BJ (cell line): ENCODE results near the gene BRAT1. TPM values are rescaled to one million over a fixed set of nuclear protein-coding genes. Genes with fewer than 3 reads are reported as not detected.

ENCODE experiments used
- CTCF ChIA-PET: fragments of 350-600 bp; formaldehyde crosslinking; extraction: SDS; loops from one replicate; lab custom pipeline; 2021; ENCODE audit warnings: antibody characterized with exemption, inconsistent platforms; lab: Yijun Ruan, JAX
- POLR2A ChIA-PET: fragments of 300-600 bp; sonication (Branson Sonifier 250); formaldehyde crosslinking; extraction: SDS; loops from one replicate; lab custom pipeline; 2021; ENCODE audit warnings: antibody characterized with exemption; lab: Charles Lee
- DNase-seq: peaks from one replicate; pipeline ENCODE4 v3.0.0-alpha.2; 2011; ENCODE audit warnings: low read depth
- H3K27me3 ChIP-seq: 2 replicates; pipeline ENCODE4 v1.6.0; 2011; ENCODE audit warnings: low read length; ENCODE audit not compliant: control insufficient read depth, insufficient read depth
- H3K36me3 ChIP-seq: 2 replicates; pipeline ENCODE4 v1.5.1; 2011; ENCODE audit warnings: low read length; ENCODE audit not compliant: control insufficient read depth, insufficient read depth
- H3K4me3 ChIP-seq: 2 replicates; pipeline ENCODE4 v1.5.1; 2011; ENCODE audit warnings: low read depth, mild to moderate bottlenecking, control low read depth, low read length
- polyA plus RNA-seq: library from polyadenylated mRNA; depleted of rRNA; stranded (reverse); fragments of >200 nt; gene quantifications from 2 replicates; pipeline ENCODE4 v1.2.3, GENCODE V29; 2011
- TF ChIP-seq, protein P1 (sequence below): IDR thresholded peaks from 2 replicates; pipeline ENCODE4 v1.5.1; 2011; ENCODE audit warnings: low read depth, mild to moderate bottlenecking, control low read depth, inconsistent platforms, low read length, moderate library complexity; ENCODE audit not compliant: insufficient read depth

The BRAT1 gene
- polyA plus RNA-seq, 1 experiment = 17.9 TPM

DNA sequence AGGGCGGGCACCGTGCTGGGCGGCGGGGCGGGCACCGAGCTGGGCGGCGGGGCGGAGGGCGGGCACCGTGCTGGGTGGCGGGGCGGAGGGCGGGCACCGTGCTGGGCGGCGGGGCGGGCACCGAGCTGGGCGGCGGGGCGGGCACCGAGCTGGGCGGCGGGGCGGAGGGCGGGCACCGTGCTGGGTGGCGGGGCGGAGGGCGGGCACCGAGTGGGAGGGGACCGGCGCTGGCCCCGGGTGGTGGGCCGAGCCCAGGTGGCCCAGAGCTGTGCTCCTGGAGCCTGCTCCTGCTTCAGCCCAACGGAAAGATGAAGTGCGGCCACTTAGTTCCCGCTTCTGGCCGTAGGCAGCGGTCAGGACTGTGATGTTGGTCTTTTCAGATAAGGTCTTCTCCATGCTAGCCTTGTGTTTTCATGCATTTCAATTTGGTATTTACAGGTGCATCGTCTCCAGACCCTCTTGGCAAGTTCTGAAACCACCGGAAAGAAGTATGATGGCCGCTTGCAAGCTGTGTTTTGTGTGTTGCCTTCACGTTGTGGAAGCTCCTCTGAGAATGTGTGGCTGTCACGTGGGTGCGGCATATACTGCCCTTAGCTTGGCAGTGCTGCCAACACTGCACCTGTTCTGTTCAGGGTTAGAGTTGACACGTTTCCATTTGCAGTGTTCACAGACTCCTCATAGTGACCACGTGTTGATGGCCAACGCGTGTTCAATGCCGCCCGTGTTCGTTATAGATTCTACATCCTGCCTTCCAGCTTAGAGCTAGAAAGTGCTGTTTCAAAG is 28.7 kb upstream of the BRAT1 start:
- TF ChIP-seq, protein P1, sequence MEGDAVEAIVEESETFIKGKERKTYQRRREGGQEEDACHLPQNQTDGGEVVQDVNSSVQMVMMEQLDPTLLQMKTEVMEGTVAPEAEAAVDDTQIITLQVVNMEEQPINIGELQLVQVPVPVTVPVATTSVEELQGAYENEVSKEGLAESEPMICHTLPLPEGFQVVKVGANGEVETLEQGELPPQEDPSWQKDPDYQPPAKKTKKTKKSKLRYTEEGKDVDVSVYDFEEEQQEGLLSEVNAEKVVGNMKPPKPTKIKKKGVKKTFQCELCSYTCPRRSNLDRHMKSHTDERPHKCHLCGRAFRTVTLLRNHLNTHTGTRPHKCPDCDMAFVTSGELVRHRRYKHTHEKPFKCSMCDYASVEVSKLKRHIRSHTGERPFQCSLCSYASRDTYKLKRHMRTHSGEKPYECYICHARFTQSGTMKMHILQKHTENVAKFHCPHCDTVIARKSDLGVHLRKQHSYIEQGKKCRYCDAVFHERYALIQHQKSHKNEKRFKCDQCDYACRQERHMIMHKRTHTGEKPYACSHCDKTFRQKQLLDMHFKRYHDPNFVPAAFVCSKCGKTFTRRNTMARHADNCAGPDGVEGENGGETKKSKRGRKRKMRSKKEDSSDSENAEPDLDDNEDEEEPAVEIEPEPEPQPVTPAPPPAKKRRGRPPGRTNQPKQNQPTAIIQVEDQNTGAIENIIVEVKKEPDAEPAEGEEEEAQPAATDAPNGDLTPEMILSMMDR = no peak
- Histone ChIP-seq H3K4me3 (no peak overlapping the region), H3K36me3 (peaks cover 10% of the 10 kb centered on the region), H3K27me3 (no peaks in the 10 kb centered on the region)
- CTCF ChIA-PET = interaction anchor here (3.1 kb wide), 1 partner anchor 16 kb away, joined by 12 read pairs; no protein-coding TSS in a partner anchor
- POLR2A ChIA-PET = no interaction called here
- DNase-seq = no peak

DNA sequence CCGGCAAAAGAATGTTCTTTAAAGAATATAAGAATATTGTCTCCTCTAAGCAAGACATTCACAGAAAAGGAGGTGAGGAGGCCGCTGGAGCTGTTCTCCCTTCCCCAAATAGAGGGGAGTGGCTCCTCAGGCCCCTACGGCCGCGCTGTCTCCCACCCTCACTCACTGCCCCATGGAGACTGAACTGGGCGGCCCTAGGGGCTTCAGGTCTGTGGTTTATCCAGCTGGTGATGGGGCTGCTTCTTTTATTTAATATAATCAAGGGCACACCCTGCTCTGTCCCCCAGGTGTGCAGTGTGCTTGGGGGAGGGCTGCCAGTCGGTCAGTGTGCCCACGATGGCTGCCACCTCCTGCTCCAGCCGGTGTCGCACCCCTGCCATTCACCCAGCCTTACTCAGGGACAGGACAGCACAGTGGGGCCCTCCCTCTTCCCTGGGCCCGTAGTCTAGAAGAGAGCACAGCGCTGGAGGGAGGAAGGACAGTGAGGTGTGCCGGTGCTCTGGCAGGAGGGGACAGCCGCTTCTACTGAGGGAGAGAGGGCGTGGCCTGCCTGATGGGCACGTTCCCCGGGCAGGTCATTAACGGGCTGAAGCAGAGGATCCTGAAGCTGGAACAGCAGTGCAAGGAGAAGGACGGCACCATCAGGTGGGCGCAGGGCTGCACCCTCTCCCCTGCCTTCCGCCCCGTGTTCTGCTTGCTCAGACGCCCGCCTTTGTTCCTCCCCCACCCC is 26.8 kb upstream of the BRAT1 start:
- TF ChIP-seq, protein P1 = no peak

DNA sequence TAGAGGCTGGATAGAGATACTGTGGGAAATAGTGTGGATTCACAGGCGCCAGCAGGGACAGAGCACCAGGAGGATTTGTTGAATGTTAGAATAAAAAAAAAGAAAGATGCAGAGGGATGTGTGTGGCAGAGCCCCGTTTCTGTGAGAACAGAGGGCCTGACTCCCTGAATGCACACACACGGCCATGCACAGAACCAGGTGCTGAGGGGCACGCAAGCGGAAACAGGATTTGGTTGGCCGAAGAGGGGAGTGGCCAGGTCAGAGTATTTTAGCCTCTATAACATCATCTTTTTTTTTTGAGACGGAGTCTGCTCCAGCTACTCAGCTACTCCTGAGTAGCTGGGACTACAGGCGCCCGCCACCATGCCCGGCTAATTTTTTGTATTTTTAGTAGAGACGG is 25.3 kb upstream of the BRAT1 start:
- Histone ChIP-seq H3K36me3 (peaks cover 10% of the 10 kb centered on the region), H3K27me3 (no peaks in the 10 kb centered on the region), H3K4me3 (no peak overlapping the region)
- ChIA-PET CTCF (no interaction called here), POLR2A (no interaction called here)
- TF ChIP-seq, protein P1 = no peak
- no peak for DNase-seq

More for the DNA sequence above, 26.8 kb upstream of the BRAT1 start:
- peaks cover 12% of the 10 kb centered on the region for H3K36me3 ChIP-seq
- POLR2A ChIA-PET = no interaction called here
- no peak for DNase-seq
- CTCF ChIA-PET = interaction anchor here (3.1 kb wide), 1 partner anchor 14 kb away, joined by 12 read pairs; no protein-coding TSS in a partner anchor
- H3K4me3 ChIP-seq = no peak overlapping the region
- no peaks in the 10 kb centered on the region for H3K27me3 ChIP-seq

DNA sequence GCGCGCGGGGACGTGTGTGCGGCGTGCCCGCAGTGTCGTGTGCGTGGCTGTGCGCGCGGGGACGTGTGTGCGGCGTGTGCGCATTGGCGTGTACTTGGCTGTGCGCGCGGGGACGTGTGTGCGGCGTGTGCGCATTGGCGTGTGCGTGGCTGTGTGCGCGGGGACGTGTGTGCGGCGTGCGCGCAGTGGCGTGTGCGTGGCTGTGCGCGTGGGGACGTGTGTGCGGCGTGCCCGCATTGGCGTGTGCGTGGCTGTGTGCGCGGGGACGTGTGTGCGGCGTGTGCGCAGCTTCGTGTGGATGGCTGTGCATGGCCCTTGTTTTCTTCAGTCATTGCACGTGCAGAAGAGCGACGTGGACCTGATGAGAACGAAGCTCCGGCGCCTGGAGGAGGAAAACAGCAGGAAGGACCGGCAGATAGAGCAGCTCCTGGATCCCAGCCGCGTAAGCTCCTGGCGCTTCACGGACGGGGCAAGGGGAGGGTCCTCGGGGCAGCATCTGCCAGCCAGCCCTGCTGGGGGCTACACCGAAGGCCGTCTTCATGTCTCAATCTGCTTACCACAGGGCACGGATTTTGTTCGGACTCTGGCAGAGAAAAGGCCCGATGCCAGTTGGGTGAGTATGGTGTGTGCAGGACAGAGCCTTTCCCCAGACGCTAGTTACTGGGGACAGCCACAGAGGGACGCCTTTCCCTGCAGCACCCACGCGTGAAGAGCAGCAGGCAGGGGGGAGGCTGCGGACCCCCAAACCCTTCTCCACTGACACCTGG is 22.8 kb upstream of the BRAT1 start:
- Histone ChIP-seq H3K36me3 (peaks cover 9% of the 10 kb centered on the region), H3K4me3 (no peak overlapping the region), H3K27me3 (no peaks in the 10 kb centered on the region)
- DNase-seq = no peak
- ChIA-PET POLR2A (no interaction called here), CTCF (interaction anchor here (1.8 kb wide), 1 partner anchor 11 kb away, joined by 5 read pairs; no protein-coding TSS in a partner anchor)
- TF ChIP-seq, protein P1 = no peak
